ENCODE data around the gene ANAPC5. TPM values are rescaled to one million over a fixed set of nuclear protein-coding genes. Genes with fewer than 3 reads are reported as not detected.
"Not testable (repeated sequence)": the region's sequence is repeated elsewhere in the genome, so short reads cannot be mapped to it uniquely, and the experiment has no call there.

The ANAPC5 gene
- total RNA-seq, 1 donor from 2014 or later = 111 TPM

DNA sequence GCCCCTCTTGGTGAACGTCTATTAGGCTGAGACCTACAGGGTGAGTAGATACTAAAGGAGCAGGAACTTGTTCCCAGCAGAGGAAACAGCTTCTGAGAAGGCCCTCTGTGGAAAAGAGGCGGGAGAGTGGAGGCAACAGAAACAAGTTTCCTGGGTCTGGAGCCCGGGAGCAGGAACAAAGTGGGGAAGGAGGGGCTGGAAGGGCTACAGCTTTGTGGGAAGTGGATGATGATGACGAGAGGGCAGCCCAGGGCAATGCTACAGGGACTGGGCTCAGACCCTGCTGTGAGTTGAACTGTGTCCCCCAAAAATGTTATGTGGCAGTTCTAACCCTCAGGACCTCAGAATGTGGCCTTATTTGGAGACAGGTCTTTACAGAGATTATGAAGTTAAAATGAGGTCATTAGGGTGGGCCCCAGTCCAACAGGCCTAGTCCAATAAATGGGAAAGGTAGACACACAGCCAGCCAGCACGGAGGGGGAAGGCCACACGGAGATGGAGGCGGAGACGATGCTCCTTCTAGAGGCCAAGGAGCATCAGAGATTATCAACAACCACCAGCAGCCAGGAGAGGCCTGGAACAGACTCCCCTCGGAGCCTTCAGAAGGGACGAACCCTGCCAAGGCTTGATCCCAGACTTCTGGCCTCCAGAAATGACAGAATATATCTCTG is 70.0 kb downstream of the ANAPC5 start:
- no peak overlapping the region for H3K27ac Mint-ChIP-seq (ENCODE audit: unreplicated experiment)
- no peaks in the 10 kb centered on the region for H3K9me3 Mint-ChIP-seq

DNA sequence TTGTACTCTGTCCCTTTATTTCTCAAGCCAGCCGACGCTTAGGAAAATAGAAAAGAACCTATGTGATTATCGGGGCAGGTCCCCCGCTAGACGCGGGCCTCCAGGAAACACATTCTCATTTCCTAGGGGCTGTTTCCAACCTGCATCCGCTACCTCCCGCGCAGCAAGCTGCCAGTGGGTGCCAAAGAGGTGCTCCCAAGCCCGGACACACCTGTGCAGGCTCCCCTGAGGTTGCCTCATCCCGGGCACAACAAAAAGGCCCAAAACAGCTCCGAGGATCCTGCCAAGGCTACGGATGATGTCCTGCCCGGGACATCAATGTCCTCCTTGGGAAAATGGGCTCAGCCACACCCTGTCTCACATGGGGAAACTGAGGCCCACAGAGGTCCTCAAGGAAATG is 71.1 kb downstream of the ANAPC5 start:
- DNase-seq (ENCODE audit: low read depth, low spot score); H3K27me3 Mint-ChIP-seq (ENCODE audit: low read depth); H3K27ac Mint-ChIP-seq (ENCODE audit: unreplicated experiment); H3K9me3 Mint-ChIP-seq; H3K4me3 Mint-ChIP-seq; H3K4me1 Mint-ChIP-seq; H3K36me3 Mint-ChIP-seq (ENCODE audit: low read depth): not testable (repeated sequence)

More for the DNA sequence above, 70.0 kb downstream of the ANAPC5 start:
- Mint-ChIP-seq H3K36me3 (ENCODE audit: low read depth) (peaks cover 6% of the 10 kb centered on the region), H3K4me3 (no peak overlapping the region), H3K4me1 (no peaks in the 10 kb centered on the region), H3K27me3 (ENCODE audit: low read depth) (no peaks in the 10 kb centered on the region)
- TF ChIP-seq, protein P1, sequence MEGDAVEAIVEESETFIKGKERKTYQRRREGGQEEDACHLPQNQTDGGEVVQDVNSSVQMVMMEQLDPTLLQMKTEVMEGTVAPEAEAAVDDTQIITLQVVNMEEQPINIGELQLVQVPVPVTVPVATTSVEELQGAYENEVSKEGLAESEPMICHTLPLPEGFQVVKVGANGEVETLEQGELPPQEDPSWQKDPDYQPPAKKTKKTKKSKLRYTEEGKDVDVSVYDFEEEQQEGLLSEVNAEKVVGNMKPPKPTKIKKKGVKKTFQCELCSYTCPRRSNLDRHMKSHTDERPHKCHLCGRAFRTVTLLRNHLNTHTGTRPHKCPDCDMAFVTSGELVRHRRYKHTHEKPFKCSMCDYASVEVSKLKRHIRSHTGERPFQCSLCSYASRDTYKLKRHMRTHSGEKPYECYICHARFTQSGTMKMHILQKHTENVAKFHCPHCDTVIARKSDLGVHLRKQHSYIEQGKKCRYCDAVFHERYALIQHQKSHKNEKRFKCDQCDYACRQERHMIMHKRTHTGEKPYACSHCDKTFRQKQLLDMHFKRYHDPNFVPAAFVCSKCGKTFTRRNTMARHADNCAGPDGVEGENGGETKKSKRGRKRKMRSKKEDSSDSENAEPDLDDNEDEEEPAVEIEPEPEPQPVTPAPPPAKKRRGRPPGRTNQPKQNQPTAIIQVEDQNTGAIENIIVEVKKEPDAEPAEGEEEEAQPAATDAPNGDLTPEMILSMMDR (conservative IDR thresholded peaks at IDR 0.05) = no peak
- DNase-seq (ENCODE audit: low read depth, low spot score) = no peak

DNA sequence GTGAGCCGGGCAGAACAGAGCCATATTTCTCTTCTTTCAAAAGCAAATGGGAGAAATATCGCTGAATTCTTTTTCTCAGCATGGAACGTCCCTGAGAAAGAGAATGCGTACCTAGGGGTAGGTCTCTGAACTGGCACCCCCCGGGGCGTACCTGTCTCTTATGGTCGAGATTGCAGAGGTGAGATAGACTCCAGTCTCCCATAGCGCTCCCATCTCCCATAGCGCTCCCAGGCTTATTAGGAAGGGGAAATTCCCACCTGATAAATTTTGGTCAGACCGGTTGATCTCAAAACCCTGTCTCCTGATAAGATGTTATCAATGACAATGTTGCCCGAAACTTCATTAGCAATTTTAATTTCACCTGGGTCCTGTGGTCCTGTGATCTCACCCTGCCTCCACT is 71.7 kb downstream of the ANAPC5 start:
- H3K4me1 Mint-ChIP-seq; H3K4me3 Mint-ChIP-seq; H3K27me3 Mint-ChIP-seq (ENCODE audit: low read depth); H3K9me3 Mint-ChIP-seq; H3K36me3 Mint-ChIP-seq (ENCODE audit: low read depth); DNase-seq (ENCODE audit: low read depth, low spot score); H3K27ac Mint-ChIP-seq (ENCODE audit: unreplicated experiment): not testable (repeated sequence)

DNA sequence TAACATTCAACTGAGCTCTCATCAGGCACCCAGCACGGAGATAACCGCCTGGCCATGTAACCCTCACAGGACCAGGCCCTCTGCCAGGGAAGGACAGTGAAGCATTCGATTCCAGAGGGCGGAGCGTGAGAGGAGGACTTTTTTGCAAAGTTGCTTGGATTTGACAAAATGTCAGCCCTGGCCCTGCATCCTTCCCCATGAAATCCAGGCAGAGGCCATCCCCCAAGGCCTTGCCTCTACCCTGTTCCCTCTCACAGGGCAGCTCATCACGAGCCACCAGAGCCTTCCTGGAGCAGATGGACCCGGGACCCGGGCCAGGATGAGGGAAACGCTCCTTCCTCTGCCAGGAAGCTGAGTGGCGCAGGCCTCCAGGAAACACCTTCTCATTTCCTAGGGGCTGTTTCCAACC is 72.7 kb downstream of the ANAPC5 start:
- TF ChIP-seq, protein P1 (conservative IDR thresholded peaks at IDR 0.05) = no peak
- DNase-seq (ENCODE audit: low read depth, low spot score) = no peak
- no peaks in the 10 kb centered on the region for H3K9me3 Mint-ChIP-seq
- no peaks in the 10 kb centered on the region for H3K4me1 Mint-ChIP-seq
- H3K36me3 Mint-ChIP-seq (ENCODE audit: low read depth) = peaks cover 10% of the 10 kb centered on the region
- no peaks in the 10 kb centered on the region for H3K27me3 Mint-ChIP-seq (ENCODE audit: low read depth)
- H3K27ac Mint-ChIP-seq (ENCODE audit: unreplicated experiment) = no peak overlapping the region
- no peak overlapping the region for H3K4me3 Mint-ChIP-seq

DNA sequence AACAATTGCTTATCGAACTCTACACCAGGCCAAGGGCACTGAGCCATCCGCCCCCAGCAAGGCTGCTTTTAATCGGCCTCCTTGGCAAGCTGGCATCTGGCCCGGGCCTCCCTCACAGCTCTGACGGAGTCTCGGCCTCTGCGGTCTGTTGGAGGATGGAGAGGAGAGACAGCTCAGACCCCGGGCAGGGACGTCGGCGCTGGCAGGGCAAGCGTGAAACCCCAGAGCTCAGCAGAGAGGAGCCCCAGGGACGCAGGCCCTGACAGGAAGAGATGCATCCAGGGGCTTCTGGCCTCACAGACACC is 73.2 kb downstream of the ANAPC5 start:
- Mint-ChIP-seq H3K9me3 (no peaks in the 10 kb centered on the region), H3K4me1 (no peaks in the 10 kb centered on the region), H3K27me3 (ENCODE audit: low read depth) (no peaks in the 10 kb centered on the region), H3K36me3 (ENCODE audit: low read depth) (peaks cover 10% of the 10 kb centered on the region), H3K4me3 (no peak overlapping the region), H3K27ac (ENCODE audit: unreplicated experiment) (no peak overlapping the region)
- no peak for DNase-seq (ENCODE audit: low read depth, low spot score)
- TF ChIP-seq, protein P1 (conservative IDR thresholded peaks at IDR 0.05) = no peak

DNA sequence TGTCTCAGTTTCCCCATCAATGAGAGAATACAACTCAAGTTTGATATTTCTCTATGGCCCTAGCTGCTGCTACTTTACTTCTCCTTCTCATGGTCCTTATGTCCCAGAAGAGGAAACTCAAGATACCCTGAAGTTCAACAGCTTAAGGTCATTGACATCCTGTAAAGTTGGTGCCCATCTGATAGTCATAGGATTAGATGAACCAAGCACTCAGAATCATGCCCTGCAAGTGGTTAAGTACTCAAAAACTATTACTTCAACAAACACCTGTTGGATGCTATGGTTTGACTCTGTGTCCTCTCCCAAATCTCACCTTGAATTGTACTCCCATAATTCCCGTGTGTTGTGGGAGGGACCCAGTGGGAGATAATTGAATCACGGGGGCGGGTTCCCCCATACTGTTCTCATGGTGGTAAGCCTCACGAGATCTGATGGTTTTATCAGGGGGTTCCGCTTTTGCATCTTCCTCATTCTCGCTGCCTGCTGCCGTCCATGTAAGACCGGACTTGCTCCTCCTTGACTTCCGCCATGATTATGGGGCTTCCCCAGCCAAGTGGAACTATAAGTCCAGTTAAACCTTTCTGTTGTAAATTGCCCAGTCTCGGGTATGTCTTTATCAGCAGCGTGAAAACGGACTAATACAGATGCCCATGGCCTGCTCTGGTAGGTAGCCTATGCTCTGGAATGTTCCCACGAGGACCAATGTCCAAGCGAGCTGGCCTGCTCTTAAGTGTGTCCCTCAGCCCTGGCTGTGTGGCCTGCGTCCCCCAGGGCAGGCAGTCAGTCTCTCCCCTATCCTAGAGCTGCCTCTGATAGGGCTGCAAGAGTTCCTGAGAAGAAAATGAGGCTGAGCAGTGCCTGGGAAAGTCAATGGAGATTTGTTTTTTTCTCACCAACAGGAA is 73.8 kb downstream of the ANAPC5 start:
- Mint-ChIP-seq H3K36me3 (ENCODE audit: low read depth) (peaks cover 10% of the 10 kb centered on the region), H3K27ac (ENCODE audit: unreplicated experiment) (no peak overlapping the region), H3K4me1 (no peaks in the 10 kb centered on the region), H3K9me3 (no peaks in the 10 kb centered on the region), H3K27me3 (ENCODE audit: low read depth) (no peaks in the 10 kb centered on the region), H3K4me3 (no peak overlapping the region)
- DNase-seq (ENCODE audit: low read depth, low spot score) = no peak
- TF ChIP-seq, protein P1 (conservative IDR thresholded peaks at IDR 0.05) = no peak

All from neural crest cell (in vitro differentiated cells).